Amniotic epithelial cell (primary cell): ENCODE results near the gene PLXDC2.

Experiments
- DNase-seq: peaks from one replicate; pipeline ENCODE4 v3.0.0-alpha.2; 2010; ENCODE audit warnings: low read depth

PLXDC2 gene

GRCh38 chr10:20274571-20274970 is 458.3 kb downstream of the PLXDC2 start:
- peak; percentile 32 for DNase-seq

- DNase-seq, result no peak
Measured at GRCh38 chr10:20276127-20276979, 460.1 kb downstream of the PLXDC2 start.

- no peak for DNase-seq
Measured at GRCh38 chr10:20277820-20278219, 461.6 kb downstream of the PLXDC2 start.

GRCh38 chr10:20281579-20281978 is 465.3 kb downstream of the PLXDC2 start:
- DNase-seq, result no peak

GRCh38 chr10:20287586-20287985 is 471.4 kb downstream of the PLXDC2 start:
- DNase-seq, result no peak

GRCh38 chr10:20288060-20288459 is 471.8 kb downstream of the PLXDC2 start:
- no peak for DNase-seq

GRCh38 chr10:20289070-20289828 is 473.0 kb downstream of the PLXDC2 start:
- DNase-seq, result no peak

- DNase-seq, result no peak
Measured at GRCh38 chr10:20298417-20298816, 482.2 kb downstream of the PLXDC2 start.

GRCh38 chr10:20299034-20299736 is 483.0 kb downstream of the PLXDC2 start:
- peak; percentile 34 for DNase-seq

- DNase-seq, result no peak
Measured at GRCh38 chr10:20300735-20301134, 484.5 kb downstream of the PLXDC2 start.

- DNase-seq, result peak; percentile 7
Measured at GRCh38 chr10:20302033-20302432, 485.8 kb downstream of the PLXDC2 start.

GRCh38 chr10:20303453-20304152 is 487.4 kb downstream of the PLXDC2 start:
- no peak for DNase-seq

- no peak for DNase-seq
Measured at GRCh38 chr10:20313665-20314064, 497.4 kb downstream of the PLXDC2 start.

GRCh38 chr10:20314431-20314830 is 498.2 kb downstream of the PLXDC2 start:
- DNase-seq, result no peak

- DNase-seq, result no peak
Measured at GRCh38 chr10:20327954-20328353, 511.7 kb downstream of the PLXDC2 start.

GRCh38 chr10:20330246-20330645 is 514.0 kb downstream of the PLXDC2 start:
- no peak for DNase-seq

GRCh38 chr10:20334559-20334958 is 518.3 kb downstream of the PLXDC2 start:
- no peak for DNase-seq
